Osteocyte (in vitro differentiated cells): ENCODE measurements around the gene CLPTM1. TPM values are rescaled to one million over a fixed set of nuclear protein-coding genes. Genes with fewer than 3 reads are reported as not detected.

Experiments used
- DNase-seq: peaks from one replicate; pipeline ENCODE4 v3.0.0; 2021; ENCODE audit warnings: mixed read lengths; ENCODE audit not compliant: unreplicated experiment; ENCODE audit errors: extremely low spot score
- H3K27ac Mint-ChIP-seq: one replicate; pipeline ENCODE4 v1.8.0; 2021; ENCODE audit warnings: mild to moderate bottlenecking, mixed read lengths; ENCODE audit not compliant: unreplicated experiment
- H3K27me3 Mint-ChIP-seq: one replicate; pipeline ENCODE4 v1.8.0; 2021; ENCODE audit warnings: mixed read lengths; ENCODE audit not compliant: unreplicated experiment
- H3K36me3 Mint-ChIP-seq: one replicate; pipeline ENCODE4 v1.8.0; 2021; ENCODE audit warnings: mixed read lengths; ENCODE audit not compliant: unreplicated experiment
- H3K4me1 Mint-ChIP-seq: one replicate; pipeline ENCODE4 v1.8.0; 2021; ENCODE audit warnings: mixed read lengths; ENCODE audit not compliant: unreplicated experiment
- H3K4me3 Mint-ChIP-seq: one replicate; pipeline ENCODE4 v1.8.0; 2021; ENCODE audit warnings: mild to moderate bottlenecking, moderate library complexity, mixed read lengths; ENCODE audit not compliant: unreplicated experiment
- H3K9me3 Mint-ChIP-seq: one replicate; pipeline ENCODE4 v1.8.0; 2021; ENCODE audit warnings: mixed read lengths; ENCODE audit not compliant: unreplicated experiment
- CTCF ChIP-seq: fragments of 200-600 bp; sonication (generic); IDR thresholded peaks from 2 replicates; pipeline ENCODE4 v1.5.0; 2021; ENCODE audit warnings: antibody characterized with exemption, mild to moderate bottlenecking, moderate library complexity
- total RNA-seq: library from RNA; stranded (reverse); gene quantifications from 2 replicates; pipeline ENCODE4 v1.2.1, GENCODE V29; 2021

Gene CLPTM1
- total RNA-seq, 1 donor from 2014 or later: 124 TPM

GRCh38 chr19:44955505-44956439 lies 592 bp downstream of the CLPTM1 start:
- H3K27ac Mint-ChIP-seq: peak overlapping the region; percentile 68
- TF ChIP-seq CTCF: no peak
- H3K27me3 Mint-ChIP-seq: no peaks in the 10 kb centered on the region
- no peaks in the 10 kb centered on the region for H3K9me3 Mint-ChIP-seq
- H3K4me3 Mint-ChIP-seq: peak overlapping the region; percentile 96
- DNase-seq: no peak
- no peaks in the 10 kb centered on the region for H3K36me3 Mint-ChIP-seq
- peaks cover 39% of the 10 kb centered on the region for H3K4me1 Mint-ChIP-seq

- Mint-ChIP-seq H3K36me3 (peaks cover 4% of the 10 kb centered on the region), H3K4me3 (no peak overlapping the region), H3K4me1 (peaks cover 35% of the 10 kb centered on the region), H3K27me3 (no peaks in the 10 kb centered on the region), H3K27ac (no peak overlapping the region), H3K9me3 (no peaks in the 10 kb centered on the region)
- DNase-seq: no peak
- no peak for TF ChIP-seq CTCF
These were observed 2.3 kb downstream of the CLPTM1 start for GRCh38 chr19:44957526-44957925.

GRCh38 chr19:44958090-44958489 lies 2.9 kb downstream of the CLPTM1 start:
- no peak overlapping the region for H3K4me3 Mint-ChIP-seq
- no peak overlapping the region for H3K27ac Mint-ChIP-seq
- TF ChIP-seq CTCF: no peak
- peaks cover 35% of the 10 kb centered on the region for H3K4me1 Mint-ChIP-seq
- H3K36me3 Mint-ChIP-seq: peaks cover 4% of the 10 kb centered on the region
- DNase-seq: no peak
- H3K9me3 Mint-ChIP-seq: no peaks in the 10 kb centered on the region
- no peaks in the 10 kb centered on the region for H3K27me3 Mint-ChIP-seq

- H3K4me1 Mint-ChIP-seq: peaks cover 25% of the 10 kb centered on the region
- no peaks in the 10 kb centered on the region for H3K9me3 Mint-ChIP-seq
- H3K36me3 Mint-ChIP-seq: peaks cover 8% of the 10 kb centered on the region
- no peak for TF ChIP-seq CTCF
- no peak for DNase-seq
- H3K4me3 Mint-ChIP-seq: no peak overlapping the region
- no peaks in the 10 kb centered on the region for H3K27me3 Mint-ChIP-seq
- H3K27ac Mint-ChIP-seq: no peak overlapping the region
These were observed 4.5 kb downstream of the CLPTM1 start for GRCh38 chr19:44959691-44960090.

GRCh38 chr19:44960906-44961728 lies 5.9 kb downstream of the CLPTM1 start:
- Mint-ChIP-seq H3K27ac (peak overlapping the region; percentile 20), H3K9me3 (no peaks in the 10 kb centered on the region), H3K27me3 (no peaks in the 10 kb centered on the region), H3K36me3 (peaks cover 11% of the 10 kb centered on the region), H3K4me3 (no peak overlapping the region), H3K4me1 (peaks cover 15% of the 10 kb centered on the region)
- TF ChIP-seq CTCF: no peak
- no peak for DNase-seq
